SW 1271 (cell line): ENCODE measurements around the gene SGMS1.
"Not testable (repeated sequence)": the region's sequence is repeated elsewhere in the genome, so short reads cannot be mapped to it uniquely, and the experiment has no call there.

Experiments
- DNase-seq, 2 experiments: peaks; one replicate each; lab custom pipeline; 2025; lab: John Stamatoyannopoulos, UW

Gene SGMS1

GRCh38 chr10:50304660-50305059, 319.1 kb downstream of the SGMS1 start:
- no peak for DNase-seq

DNA sequence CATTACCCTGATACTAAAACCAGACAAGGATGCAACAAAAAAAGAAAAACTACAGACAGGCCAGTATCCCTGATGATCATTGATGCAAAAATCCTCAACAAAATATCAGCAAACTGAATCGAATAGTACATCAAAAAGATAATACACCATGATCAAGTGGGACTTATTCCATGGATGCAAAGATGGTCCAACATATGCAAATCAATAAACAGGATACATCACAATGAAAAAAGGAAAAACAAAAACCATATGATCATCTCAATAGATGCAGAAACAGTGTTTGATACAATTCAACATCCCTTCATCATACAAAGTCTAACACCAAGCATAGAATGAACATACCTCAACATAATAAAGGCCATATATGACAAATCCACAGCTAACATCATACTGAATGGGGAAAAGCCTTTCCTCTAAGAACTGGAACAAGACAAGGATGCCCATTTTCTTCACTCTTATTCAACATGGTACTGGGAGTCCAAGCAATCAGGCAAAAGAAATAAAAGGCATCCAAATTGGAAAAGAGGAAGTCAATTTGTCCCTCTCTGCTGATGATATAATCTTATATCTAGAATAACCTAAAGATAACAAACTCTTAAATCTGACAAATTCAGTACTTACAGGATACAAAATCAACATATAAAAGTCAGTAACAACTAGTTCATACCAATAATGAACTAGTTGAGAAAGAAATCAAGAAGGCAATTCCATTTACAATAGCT, 323.6 kb downstream of the SGMS1 start:
- DNase-seq = no peak

DNA sequence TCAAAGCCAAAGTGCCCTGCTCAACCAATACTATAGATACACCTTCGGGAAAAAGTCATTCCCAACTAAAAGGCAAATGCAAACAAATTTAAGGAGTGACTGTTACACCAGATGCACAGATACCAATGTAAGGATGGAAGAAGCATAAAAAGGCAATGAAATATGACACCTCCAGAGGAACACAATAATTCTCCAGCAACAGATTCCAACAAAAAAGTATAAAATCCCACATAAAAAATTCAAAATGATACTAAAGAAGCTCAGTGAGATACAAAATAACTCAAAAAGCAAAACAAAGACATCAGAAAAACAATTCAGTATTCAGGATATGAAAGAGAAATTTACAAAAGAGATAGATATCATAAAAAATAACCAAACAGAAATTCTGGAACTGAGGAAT, 328.4 kb downstream of the SGMS1 start:
- DNase-seq = no peak

- no peak for DNase-seq
These were observed 329.2 kb downstream of the SGMS1 start for GRCh38 chr10:50294582-50294981.

- no peak for DNase-seq
These were observed 330.0 kb downstream of the SGMS1 start for GRCh38 chr10:50293513-50294313.

DNA sequence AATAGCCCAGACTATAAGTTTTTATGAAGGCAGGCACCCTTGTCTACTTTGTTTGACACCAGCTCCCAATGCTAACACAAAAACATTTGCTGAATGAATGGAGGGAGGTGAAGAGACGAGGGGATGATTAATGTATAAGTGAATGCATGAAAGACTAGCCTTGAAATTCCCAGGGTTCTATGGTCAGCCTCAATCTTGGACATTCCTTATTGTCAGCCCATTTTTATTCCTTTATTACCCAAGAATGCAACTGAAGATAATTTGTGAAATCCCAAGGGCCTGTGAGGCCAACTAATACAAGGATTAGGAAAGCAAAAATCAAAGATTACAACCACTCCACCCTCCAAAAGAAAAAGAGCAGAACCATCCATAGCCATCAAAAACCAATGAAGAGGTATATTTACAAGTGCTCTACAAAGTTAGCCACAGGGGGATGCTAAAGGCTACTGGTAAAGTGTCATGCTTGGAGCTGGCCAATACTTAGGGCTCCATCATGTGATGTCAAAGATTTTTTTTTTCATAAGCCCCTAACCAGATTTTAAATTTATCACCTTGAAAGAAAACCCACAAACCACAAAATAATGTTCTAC, 332.4 kb downstream of the SGMS1 start:
- DNase-seq = no peak

GRCh38 chr10:50289196-50289595, 334.6 kb downstream of the SGMS1 start:
- no peak for DNase-seq

DNA sequence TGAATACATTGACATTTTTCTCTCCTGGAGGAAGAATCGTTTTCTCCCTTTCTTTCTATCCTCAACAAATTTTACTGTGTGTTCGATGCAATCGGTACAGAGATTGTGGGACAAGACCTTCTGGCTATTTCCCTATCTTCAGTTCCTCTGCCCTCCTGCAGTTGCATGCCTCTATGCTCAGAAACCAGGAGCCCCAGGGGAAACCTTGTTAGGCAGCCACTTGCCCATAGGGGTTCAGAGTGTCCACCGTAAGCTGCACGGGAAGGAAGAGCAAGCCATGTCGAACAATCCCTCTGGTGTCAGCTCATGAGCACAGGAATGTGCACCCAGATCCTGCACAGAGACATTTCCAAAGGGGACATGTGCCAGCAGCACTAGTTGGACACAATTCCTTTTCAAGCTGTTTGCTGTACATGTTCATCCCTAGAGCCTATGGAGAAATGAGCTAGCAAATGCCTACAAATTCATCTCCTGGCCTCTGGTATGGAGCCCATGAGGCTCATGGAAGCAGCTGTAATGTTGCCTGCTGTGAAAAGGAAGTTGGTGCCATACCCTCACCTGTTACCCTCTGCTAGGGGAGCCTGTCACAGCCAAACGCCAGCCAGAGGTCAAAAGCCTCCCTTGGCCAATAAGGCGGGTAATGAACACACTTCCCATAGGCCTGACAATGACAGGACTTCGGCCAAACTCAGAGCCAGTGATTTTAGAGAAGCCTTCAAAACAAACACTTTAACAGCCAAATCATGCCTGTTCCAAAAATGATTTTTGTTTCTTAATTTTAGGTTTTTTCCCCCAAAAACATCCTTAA, 336.6 kb downstream of the SGMS1 start:
- no peak for DNase-seq

GRCh38 chr10:50286517-50286916, 337.2 kb downstream of the SGMS1 start:
- no peak for DNase-seq

- no peak for DNase-seq
These were observed 341.7 kb downstream of the SGMS1 start for GRCh38 chr10:50281967-50282522.

GRCh38 chr10:50281210-50281966, 342.4 kb downstream of the SGMS1 start:
- no peak for DNase-seq

- no peak for DNase-seq
These were observed 343.5 kb downstream of the SGMS1 start for GRCh38 chr10:50280049-50280841.

DNA sequence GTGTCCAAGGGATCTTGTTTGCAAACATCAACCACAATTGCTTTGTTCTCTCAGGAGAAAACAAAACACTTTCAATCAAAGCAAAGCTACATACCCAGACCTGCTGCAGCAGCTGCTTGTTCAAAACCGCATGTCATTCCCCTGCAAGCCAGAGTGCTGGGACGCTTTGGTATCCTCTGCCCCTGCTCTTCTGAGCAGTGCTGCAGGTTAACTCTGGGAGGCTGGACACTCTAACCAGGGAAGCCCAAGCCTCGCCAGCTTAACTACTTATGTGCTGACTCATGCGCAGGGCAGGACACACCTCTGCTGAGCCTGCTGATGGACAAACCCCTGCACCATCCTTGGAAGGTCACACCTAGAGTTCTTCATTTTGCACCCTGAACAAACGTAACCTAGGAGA, 344.3 kb downstream of the SGMS1 start:
- no peak for DNase-seq

- peak; percentile 1 to 8 for DNase-seq
These were observed 348.0 kb downstream of the SGMS1 start for GRCh38 chr10:50275650-50276235.

GRCh38 chr10:50272531-50272930, 351.2 kb downstream of the SGMS1 start:
- DNase-seq = no peak

DNA sequence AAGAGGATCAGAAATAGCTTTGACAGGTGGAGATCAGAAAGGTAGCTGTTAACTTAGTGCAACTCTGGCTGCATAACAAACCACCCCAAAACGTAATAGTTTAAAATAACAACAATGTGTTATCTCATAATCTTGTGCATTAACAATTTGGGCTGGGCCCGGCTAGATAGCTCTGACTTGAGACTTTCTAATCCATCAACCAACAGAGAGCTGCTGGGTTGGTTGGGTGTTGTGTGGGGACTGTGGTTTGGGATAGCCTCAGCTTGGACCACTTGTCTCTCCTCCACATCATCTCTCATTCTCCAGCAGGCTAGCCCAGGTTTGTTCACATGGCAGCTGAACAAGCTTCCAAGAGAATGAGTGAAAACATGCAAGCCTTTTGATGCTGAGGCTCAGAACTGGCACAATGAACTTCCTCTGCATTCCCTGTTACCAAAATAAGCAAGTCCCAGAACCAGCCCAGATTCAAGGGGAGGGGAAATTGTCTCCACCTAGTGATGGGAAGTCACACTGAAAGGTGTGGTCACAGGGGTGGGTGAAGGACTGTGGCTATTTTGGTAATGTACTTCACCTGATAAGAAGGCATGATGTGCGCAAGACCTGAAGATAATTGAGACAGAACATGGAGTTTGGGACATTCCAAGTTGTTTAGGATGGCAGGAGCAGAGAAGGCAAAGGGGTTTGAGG, 352.0 kb downstream of the SGMS1 start:
- DNase-seq = no peak

- not testable (repeated sequence) for DNase-seq
These were observed 355.9 kb downstream of the SGMS1 start for GRCh38 chr10:50267877-50268276.

DNA sequence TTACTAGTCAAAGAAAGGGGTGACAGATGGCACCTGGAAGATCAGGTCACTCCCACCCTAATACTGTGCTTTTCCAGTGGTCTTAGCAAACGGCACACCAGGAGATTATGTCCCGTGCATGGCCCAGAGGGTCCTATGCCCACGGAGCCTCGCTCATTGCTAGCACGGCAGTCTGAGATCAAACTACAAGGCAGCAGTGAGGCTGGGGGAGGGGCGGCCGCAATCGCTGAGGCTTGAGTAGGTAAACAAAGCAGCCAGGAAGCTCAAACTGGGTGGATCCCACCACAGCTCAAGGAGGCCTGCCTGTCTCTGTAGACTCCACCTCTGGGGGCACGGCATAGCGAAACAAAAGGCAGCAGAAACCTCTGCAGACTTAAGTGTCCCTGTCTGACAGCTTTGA, 361.1 kb downstream of the SGMS1 start:
- not testable (repeated sequence) for DNase-seq

DNA sequence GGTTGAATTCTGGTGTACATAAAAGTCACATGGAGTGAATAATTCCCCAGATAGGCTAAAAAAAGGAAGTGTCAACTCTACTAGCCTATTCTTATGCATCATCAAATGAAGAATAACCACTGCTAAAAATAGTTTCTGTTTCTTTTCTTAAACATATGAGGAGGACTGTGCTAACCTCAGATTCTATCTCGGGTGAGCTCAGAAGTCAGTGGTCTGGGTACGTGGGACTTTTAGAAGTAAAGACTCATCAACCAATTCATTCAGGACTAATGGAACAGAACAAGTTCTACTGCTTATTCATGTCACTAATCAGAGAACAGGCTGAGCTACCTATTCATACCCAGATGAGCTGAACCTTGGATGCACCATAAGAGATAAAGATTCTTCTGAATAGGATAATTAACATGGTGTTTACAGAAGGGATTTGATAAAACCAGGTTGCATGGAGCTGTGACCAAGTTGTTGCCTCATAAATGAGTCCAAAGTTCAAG, 362.9 kb downstream of the SGMS1 start:
- no peak for DNase-seq
